WERI-Rb-1 (cell line): ENCODE measurements around the gene MAP3K21.
A peak's percentile ranks its signal among the peaks of the same experiment; 100 is the strongest.

ENCODE experiments used
- DNase-seq: peaks from one replicate; pipeline ENCODE4 v3.0.0-alpha.2; 2020
- H3K27ac ChIP-seq: fragments of 250-450 bp; sonication (Bioruptor Pico); 2 replicates; pipeline ENCODE4 v1.5.1; 2020; ENCODE audit warnings: mild to moderate bottlenecking, moderate library complexity
- H3K27me3 ChIP-seq: fragments of 250-450 bp; sonication (Bioruptor Pico); 2 replicates; pipeline ENCODE4 v1.5.1; 2021; ENCODE audit warnings: mild to moderate bottlenecking, low read depth, moderate library complexity; ENCODE audit not compliant: insufficient read depth, severe bottlenecking
- H3K36me3 ChIP-seq: fragments of 250-450 bp; sonication (Bioruptor Pico); 2 replicates; pipeline ENCODE4 v1.5.1; 2020; ENCODE audit warnings: mild to moderate bottlenecking, moderate library complexity
- H3K4me3 ChIP-seq: 2 replicates; pipeline ENCODE4 v1.5.1; 2011; ENCODE audit warnings: low read depth, mild to moderate bottlenecking, control low read depth, low read length
- H3K9me3 ChIP-seq: fragments of 250-450 bp; sonication (Bioruptor Pico); 2 replicates; pipeline ENCODE4 v1.5.1; 2021; ENCODE audit warnings: mild to moderate bottlenecking, moderate library complexity; ENCODE audit not compliant: severe bottlenecking
- CTCF ChIP-seq: IDR thresholded peaks from 2 replicates; pipeline ENCODE4 v1.5.1; 2011; ENCODE audit warnings: low read depth, mild to moderate bottlenecking, control low read depth, inconsistent platforms, low read length

The MAP3K21 gene

GRCh38 chr1:233295975-233296322 is 31.6 kb upstream of the MAP3K21 start:
- Histone ChIP-seq H3K4me3 (peak overlapping the region; percentile 50), H3K27me3 (no peaks in the 10 kb centered on the region), H3K27ac (no peak overlapping the region), H3K9me3 (no peaks in the 10 kb centered on the region), H3K36me3 (no peaks in the 10 kb centered on the region)
- DNase-seq: peak; percentile 28
- TF ChIP-seq CTCF: no peak

GRCh38 chr1:233299450-233299849 is 28.1 kb upstream of the MAP3K21 start:
- Histone ChIP-seq H3K4me3 (no peak overlapping the region), H3K27me3 (no peaks in the 10 kb centered on the region), H3K27ac (no peak overlapping the region), H3K36me3 (no peaks in the 10 kb centered on the region), H3K9me3 (no peaks in the 10 kb centered on the region)
- TF ChIP-seq CTCF: no peak
- DNase-seq: no peak

GRCh38 chr1:233300326-233300725 is 27.2 kb upstream of the MAP3K21 start:
- TF ChIP-seq CTCF: no peak
- H3K4me3 ChIP-seq: no peak overlapping the region
- no peak for DNase-seq
- H3K27ac ChIP-seq: no peak overlapping the region
- H3K36me3 ChIP-seq: no peaks in the 10 kb centered on the region
- H3K27me3 ChIP-seq: no peaks in the 10 kb centered on the region
- no peaks in the 10 kb centered on the region for H3K9me3 ChIP-seq

DNA sequence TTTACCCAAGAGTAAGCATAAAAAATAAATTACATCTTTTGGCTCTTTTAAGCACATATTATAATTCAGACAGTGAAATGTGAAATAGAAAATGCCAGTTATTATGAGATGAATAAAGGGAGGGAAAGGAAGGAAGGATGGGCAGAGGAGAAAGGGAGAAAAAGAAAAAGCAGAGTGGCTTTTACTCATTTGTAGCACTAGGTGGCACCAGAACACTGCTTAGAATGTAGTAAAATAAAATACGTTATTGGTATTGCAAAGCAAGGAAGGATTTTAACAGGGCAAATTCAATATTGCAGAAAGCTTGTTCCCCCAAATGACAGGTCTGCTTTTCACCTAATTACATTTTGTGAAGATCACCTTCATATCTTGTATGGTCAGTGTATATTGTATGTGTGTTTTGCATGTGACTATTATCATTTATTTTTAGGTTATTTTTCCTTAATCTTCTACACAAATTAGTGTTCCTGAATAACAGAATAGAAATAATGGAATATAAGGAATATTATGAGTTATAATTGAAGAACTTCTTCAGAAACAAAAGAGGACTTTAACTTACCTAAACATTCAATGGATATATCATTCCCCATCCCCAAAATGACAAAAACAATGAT is 22.9 kb upstream of the MAP3K21 start:
- no peak overlapping the region for H3K4me3 ChIP-seq
- no peaks in the 10 kb centered on the region for H3K9me3 ChIP-seq
- peak; percentile 74 for TF ChIP-seq CTCF
- H3K27me3 ChIP-seq: no peaks in the 10 kb centered on the region
- H3K36me3 ChIP-seq: no peaks in the 10 kb centered on the region
- no peak overlapping the region for H3K27ac ChIP-seq
- DNase-seq: no peak

DNA sequence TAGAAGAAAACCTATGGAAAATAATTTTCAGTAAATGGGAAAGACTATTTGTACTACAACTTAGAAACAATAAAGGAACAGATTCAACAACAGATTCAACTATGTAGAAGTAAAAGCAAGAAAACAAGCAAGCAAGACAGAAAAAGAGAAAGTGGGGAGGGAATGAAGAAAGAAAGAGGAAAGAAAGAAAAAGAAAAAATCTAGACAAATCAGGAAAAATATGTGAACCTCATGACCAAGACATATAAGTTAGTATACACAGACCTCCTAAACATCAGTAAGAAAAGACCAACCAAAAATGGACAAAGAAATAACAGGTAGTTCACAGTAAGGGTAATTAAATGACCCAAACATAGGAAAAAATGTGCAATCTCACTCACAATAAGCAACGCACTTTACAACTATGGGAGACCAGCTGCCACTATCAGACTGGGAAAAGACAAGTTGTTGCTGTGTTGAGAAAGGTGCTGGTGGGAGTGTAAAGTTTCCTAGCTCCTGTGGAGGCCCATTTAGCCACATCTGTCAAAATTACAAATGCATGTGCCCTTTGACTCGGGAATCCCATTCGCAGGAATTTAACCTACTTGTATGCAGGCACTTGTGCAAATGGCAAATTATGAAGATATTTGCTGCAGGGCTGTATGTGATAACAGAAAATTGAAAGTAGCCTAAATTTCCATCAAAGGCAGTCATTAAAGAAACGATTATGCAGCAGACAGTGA is 13.9 kb upstream of the MAP3K21 start:
- DNase-seq: no peak
- no peak overlapping the region for H3K27ac ChIP-seq
- H3K27me3 ChIP-seq: no peaks in the 10 kb centered on the region
- TF ChIP-seq CTCF: no peak
- H3K9me3 ChIP-seq: no peaks in the 10 kb centered on the region
- H3K4me3 ChIP-seq: no peak overlapping the region
- no peaks in the 10 kb centered on the region for H3K36me3 ChIP-seq

GRCh38 chr1:233315718-233316301 is 11.7 kb upstream of the MAP3K21 start:
- no peak overlapping the region for H3K4me3 ChIP-seq
- DNase-seq: no peak
- H3K27me3 ChIP-seq: no peaks in the 10 kb centered on the region
- no peaks in the 10 kb centered on the region for H3K36me3 ChIP-seq
- H3K27ac ChIP-seq: no peak overlapping the region
- no peak for TF ChIP-seq CTCF
- no peaks in the 10 kb centered on the region for H3K9me3 ChIP-seq
